HCT116 (cell line): ENCODE data around the gene PDE9A.

Experiments
- EGR1 ChIP-seq: IDR thresholded peaks from 2 replicates; pipeline ENCODE4 v1.6.1; 2012; ENCODE audit warnings: low read depth
- POLR2A ChIP-seq: IDR thresholded peaks from 2 replicates; pipeline ENCODE4 v1.7.0; 2011; ENCODE audit warnings: borderline replicate concordance; ENCODE audit not compliant: insufficient read depth, insufficient read length; ENCODE audit errors: extremely low read depth
- POLR2AphosphoS5 ChIP-seq: IDR thresholded peaks from 2 replicates; pipeline ENCODE4 v1.6.1; 2011; ENCODE audit warnings: mild to moderate bottlenecking, low read depth, low read length, moderate library complexity
- RAD21 ChIP-seq: IDR thresholded peaks from 2 replicates; pipeline ENCODE4 v1.6.1; 2012; ENCODE audit warnings: low read depth, mild to moderate bottlenecking
- TF ChIP-seq, protein P1 (sequence below), 3 experiments: fragments of 200-600 bp in 1 of 3; sonication (generic) in 1 of 3; IDR thresholded peaks in 2 of 3; conservative IDR thresholded peaks in 1 of 3; 2 replicates each; pipeline ENCODE4 v1.5.1; 2012 to 2017; ENCODE audit warnings: low read depth in 2 of 3, low read length in 2 of 3, antibody characterized with exemption in 1 of 3, borderline replicate concordance in 1 of 3, control low read depth in 1 of 3, mild to moderate bottlenecking in 1 of 3, mixed read lengths in 1 of 3, mixed run types in 1 of 3, moderate library complexity in 1 of 3; ENCODE audit not compliant: insufficient read depth in 1 of 3

- TF ChIP-seq EGR1 (no peak), POLR2A (no peak), RAD21 (no peak), POLR2AphosphoS5 (no peak)
- TF ChIP-seq, protein P1, sequence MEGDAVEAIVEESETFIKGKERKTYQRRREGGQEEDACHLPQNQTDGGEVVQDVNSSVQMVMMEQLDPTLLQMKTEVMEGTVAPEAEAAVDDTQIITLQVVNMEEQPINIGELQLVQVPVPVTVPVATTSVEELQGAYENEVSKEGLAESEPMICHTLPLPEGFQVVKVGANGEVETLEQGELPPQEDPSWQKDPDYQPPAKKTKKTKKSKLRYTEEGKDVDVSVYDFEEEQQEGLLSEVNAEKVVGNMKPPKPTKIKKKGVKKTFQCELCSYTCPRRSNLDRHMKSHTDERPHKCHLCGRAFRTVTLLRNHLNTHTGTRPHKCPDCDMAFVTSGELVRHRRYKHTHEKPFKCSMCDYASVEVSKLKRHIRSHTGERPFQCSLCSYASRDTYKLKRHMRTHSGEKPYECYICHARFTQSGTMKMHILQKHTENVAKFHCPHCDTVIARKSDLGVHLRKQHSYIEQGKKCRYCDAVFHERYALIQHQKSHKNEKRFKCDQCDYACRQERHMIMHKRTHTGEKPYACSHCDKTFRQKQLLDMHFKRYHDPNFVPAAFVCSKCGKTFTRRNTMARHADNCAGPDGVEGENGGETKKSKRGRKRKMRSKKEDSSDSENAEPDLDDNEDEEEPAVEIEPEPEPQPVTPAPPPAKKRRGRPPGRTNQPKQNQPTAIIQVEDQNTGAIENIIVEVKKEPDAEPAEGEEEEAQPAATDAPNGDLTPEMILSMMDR (IDR thresholded peaks at IDR 0.05 in 2 of 3, conservative IDR thresholded peaks at IDR 0.05 in 1 of 3; ENCODE audit: borderline replicate concordance in 1 of 3, insufficient read depth in 1 of 3, low read depth in 2 of 3, low read length in 2 of 3): no peak
Observed at GRCh38 chr21:42746593-42747275, 93.3 kb downstream of the PDE9A start.
